Adrenal gland (tissue), 12 donors: ENCODE data around the gene HTRA3. TPM values are rescaled to one million over a fixed set of nuclear protein-coding genes. Genes with fewer than 3 reads are reported as not detected.

Source experiments
- DNase-seq, 7 donors: peaks; one replicate each; pipeline ENCODE4 v3.0.0-alpha.2; 2019 to 2020
- H3K27ac ChIP-seq, 5 donors: fragments of 200-600 bp; sonication (generic) in 4 of 5; 1 replicate in 3 of 5; 2 replicates in 2 of 5; pipeline versions ENCODE4 v1.5.1 to v1.8.0; 2016 to 2020; ENCODE audit warnings: mild to moderate bottlenecking in 1 of 5
- H3K27me3 ChIP-seq: fragments of 200-600 bp; 2 replicates; pipeline ENCODE4 v1.8.0; 2021
- H3K36me3 ChIP-seq, 2 donors: fragments of 200-600 bp; replicated peaks in 1 of 2; 1 replicate in 1 of 2; 2 replicates in 1 of 2; pipeline versions ENCODE4 v1.5.1 to v1.8.0; 2018 to 2022
- H3K4me1 ChIP-seq, 2 donors: fragments of 200-600 bp; replicated peaks in 1 of 2; 1 replicate in 1 of 2; 2 replicates in 1 of 2; pipeline versions ENCODE4 v1.5.1 to v1.8.0; 2018 to 2021
- H3K4me3 ChIP-seq, 4 donors: fragments of 200-600 bp; sonication (generic) in 3 of 4; one replicate each; pipeline ENCODE4 v1.5.1; 2016 to 2018
- H3K9me3 ChIP-seq, 3 donors: fragments of 200-600 bp; sonication (generic) in 1 of 3; replicated peaks in 1 of 3; 1 replicate in 2 of 3; 2 replicates in 1 of 3; pipeline versions ENCODE4 v1.5.1 to v1.8.0; 2016 to 2021
- POLR2A ChIP-seq, 2 donors: fragments of 450-650 bp; IDR thresholded peaks; one replicate each; pipeline ENCODE4 v1.6.1; 2017; ENCODE audit warnings: antibody characterized with exemption in 2 of 2, mild to moderate bottlenecking in 2 of 2, moderate library complexity in 1 of 2
- WGBS, 4 donors: extraction: QIAGEN DNeasy Blood & Tissue Kit in 2 of 4; methylation state at CpG; one replicate each; pipeline versions ENCODE4 v1.1.5 to v1.1.7; 2013 to 2017; 5-methylcytosine and 5-hydroxymethylcytosine counted together
- intact Hi-C, 2 donors: fragments of 100-400 bp; cut with DNase I; formaldehyde crosslinking; loops; one replicate each; pipeline versions ENCODE4 v1.14.1 to v1.15.0; 2022 to 2023
- polyA plus RNA-seq, 3 donors: library from polyadenylated mRNA; stranded (reverse); fragments of 200-250 nt in 2 of 3; fragments of 350-450 nt in 1 of 3; fragmentation: Illumina TruSeq in 1 of 3; extraction: RNeasy Lipid Tissue Mini Kit (QIAGEN cat#74804) in 1 of 3; gene quantifications; one replicate each; pipeline ENCODE4 v1.2.3, GENCODE V29; 2013 to 2014
- total RNA-seq, 9 donors: library from RNA; depleted of rRNA in 4 of 9; stranded (reverse); fragments of >200 nt in 4 of 9; fragments of 120-200 nt in 1 of 9; fragmentation: NEBNext Ultra II Directional in 1 of 9; extraction: Animal tissue kit (Norgen Biotek cat#: 25700) in 1 of 9; gene quantifications; one replicate each; pipeline versions ENCODE4 v1.1.0 to v1.2.4, GENCODE V29; 2013 to 2023
- TF ChIP-seq, protein P1 (sequence below), 6 experiments: fragments of 450-650 bp in 4 of 6; fragments of 200-600 bp in 2 of 6; sonication (generic) in 1 of 6; IDR thresholded peaks; 1 replicate in 5 of 6; 2 replicates in 1 of 6; pipeline versions ENCODE4 v1.5.1 to v1.8.0; 2016 to 2021; ENCODE audit warnings: antibody characterized with exemption in 6 of 6, mild to moderate bottlenecking in 2 of 6, moderate library complexity in 1 of 6
- donor health status: healthy with polysubstance abuse.
- donor health status: Bipolar disorder and iron deficiency.
- donor health status: DM: yes; HTN: yes; CAD: no.
- donor health status: DM: no; HTN: no; CAD: no.
- donor health status: DM: no; HTN: no; CAD: no.
- donor health status: DM: yes; HTN: yes; CAD: no.

HTRA3 gene
- total and polyA plus RNA-seq, 12 donors = 1.6 to 14.0 (median 4.2) TPM

DNA sequence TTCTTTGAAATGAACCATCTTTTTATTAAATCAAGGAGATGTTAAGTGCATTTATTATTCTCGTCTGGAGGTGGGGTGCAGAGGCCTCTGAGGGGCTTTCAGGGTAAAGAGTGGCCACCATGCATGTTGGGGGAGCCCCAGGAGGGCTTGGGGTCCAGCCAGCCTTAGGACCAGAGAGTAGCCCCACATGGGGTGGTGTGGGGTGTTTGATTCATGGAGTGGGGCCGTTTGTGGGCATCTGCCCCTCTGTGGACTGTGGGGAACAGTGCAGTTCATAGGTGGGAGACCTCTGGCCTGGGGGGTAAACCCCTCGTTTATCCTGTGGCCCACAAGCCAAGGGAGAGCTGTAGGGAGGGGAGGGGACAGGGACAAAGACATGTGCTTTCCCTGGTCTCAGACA, 26.9 kb downstream of the HTRA3 start:
- Histone ChIP-seq H3K4me3 (no peak overlapping the region), H3K36me3 (no peaks in the 10 kb centered on the region), H3K4me1 (no peaks in the 10 kb centered on the region), H3K9me3 (no peaks in the 10 kb centered on the region), H3K27me3 (no peaks in the 10 kb centered on the region), H3K27ac (no peak overlapping the region)
- 55 to 77% (median 60%) methylated on average over 2 to 3 of the region's 3 CpGs for WGBS, 4 donors
- intact Hi-C loops = no loop called here
- peak in 1 of 7 donors; percentile 2 for DNase-seq
- TF ChIP-seq, protein P1, sequence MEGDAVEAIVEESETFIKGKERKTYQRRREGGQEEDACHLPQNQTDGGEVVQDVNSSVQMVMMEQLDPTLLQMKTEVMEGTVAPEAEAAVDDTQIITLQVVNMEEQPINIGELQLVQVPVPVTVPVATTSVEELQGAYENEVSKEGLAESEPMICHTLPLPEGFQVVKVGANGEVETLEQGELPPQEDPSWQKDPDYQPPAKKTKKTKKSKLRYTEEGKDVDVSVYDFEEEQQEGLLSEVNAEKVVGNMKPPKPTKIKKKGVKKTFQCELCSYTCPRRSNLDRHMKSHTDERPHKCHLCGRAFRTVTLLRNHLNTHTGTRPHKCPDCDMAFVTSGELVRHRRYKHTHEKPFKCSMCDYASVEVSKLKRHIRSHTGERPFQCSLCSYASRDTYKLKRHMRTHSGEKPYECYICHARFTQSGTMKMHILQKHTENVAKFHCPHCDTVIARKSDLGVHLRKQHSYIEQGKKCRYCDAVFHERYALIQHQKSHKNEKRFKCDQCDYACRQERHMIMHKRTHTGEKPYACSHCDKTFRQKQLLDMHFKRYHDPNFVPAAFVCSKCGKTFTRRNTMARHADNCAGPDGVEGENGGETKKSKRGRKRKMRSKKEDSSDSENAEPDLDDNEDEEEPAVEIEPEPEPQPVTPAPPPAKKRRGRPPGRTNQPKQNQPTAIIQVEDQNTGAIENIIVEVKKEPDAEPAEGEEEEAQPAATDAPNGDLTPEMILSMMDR (IDR thresholded peaks at IDR 0.05) = no peak
- TF ChIP-seq POLR2A (IDR thresholded peaks at IDR 0.05) = no peak

DNA sequence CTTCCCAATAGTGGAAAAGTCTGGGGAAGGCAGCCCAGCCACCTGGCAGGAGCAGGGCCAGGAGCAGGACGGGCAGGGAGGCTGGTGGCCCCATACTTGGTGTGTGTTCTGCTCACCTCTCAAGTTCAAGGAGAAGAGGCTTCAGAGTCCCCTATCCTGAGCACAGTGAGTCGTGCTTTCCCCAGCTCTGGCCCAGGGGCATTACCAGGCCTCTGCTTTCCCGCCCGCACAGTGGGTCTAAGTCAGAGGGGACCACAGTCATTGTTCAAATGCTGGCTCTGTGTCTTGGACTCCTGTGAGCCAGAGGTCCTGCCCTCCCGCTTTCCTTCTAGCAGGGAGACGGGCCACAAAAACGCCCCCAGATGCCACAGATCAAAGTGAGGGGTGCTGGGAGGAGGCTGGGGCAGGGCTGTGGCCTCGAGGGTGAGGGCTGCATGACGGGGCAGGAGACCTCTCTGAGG, 27.6 kb downstream of the HTRA3 start:
- Histone ChIP-seq H3K9me3 (no peaks in the 10 kb centered on the region), H3K36me3 (no peaks in the 10 kb centered on the region), H3K4me3 (no peak overlapping the region), H3K27ac (no peak overlapping the region), H3K4me1 (no peaks in the 10 kb centered on the region), H3K27me3 (no peaks in the 10 kb centered on the region)
- TF ChIP-seq POLR2A (IDR thresholded peaks at IDR 0.05) = no peak
- TF ChIP-seq, protein P1 (IDR thresholded peaks at IDR 0.05) = no peak
- DNase-seq = peak in 1 of 7 donors; percentile 2
- WGBS, 4 donors = 80 to 89% (median 85%) methylated on average over 7 to 9 of the region's 9 CpGs
- intact Hi-C loops = no loop called here

DNA sequence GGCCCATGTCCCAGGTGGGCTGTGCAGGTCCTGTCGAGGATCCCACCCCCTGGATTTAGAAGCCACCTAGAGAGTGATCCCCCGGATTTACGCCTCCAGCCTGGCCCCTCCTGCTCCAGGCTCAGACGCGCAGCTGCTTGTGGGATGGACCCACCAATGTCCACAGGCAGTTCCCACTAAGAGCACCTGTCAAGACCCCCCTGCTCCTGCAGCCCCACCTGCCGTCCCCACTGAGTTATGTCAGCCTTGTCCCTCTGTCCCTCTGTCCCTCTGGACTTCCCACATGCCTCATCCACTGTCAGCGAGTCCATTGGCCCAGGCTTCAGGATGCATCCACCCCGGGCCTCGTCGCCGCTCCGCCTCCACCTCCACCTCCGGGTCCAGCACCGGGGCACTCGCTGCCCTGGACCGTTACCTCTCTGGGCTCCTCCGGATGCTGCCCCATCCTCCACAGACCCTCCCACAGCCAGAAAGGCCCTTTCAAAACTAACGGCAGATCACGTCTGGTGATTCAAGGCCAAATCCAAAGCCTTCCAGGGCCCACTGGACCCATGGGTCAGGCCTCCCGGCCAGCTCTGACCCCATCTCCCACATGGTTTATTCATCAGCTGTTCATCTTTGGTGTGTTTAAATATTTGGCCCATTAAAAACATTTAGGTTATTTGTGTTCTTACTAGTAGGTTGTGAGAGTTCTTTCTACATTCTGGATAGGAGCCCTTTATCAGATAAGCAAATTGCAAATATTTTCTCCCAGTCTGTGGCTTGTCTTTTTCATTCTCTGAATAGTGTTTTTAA, 28.3 kb downstream of the HTRA3 start:
- Histone ChIP-seq H3K9me3 (no peaks in the 10 kb centered on the region), H3K36me3 (no peaks in the 10 kb centered on the region), H3K4me1 (no peaks in the 10 kb centered on the region), H3K27me3 (no peaks in the 10 kb centered on the region), H3K4me3 (no peak overlapping the region), H3K27ac (no peak overlapping the region)
- no peak for TF ChIP-seq POLR2A (IDR thresholded peaks at IDR 0.05)
- TF ChIP-seq, protein P1 (IDR thresholded peaks at IDR 0.05) = no peak
- peak in 1 of 7 donors; percentile 5 for DNase-seq
- intact Hi-C loops = no loop called here
- 70 to 77% (median 72%) methylated on average over 12 to 20 of the region's 20 CpGs for WGBS, 4 donors

DNA sequence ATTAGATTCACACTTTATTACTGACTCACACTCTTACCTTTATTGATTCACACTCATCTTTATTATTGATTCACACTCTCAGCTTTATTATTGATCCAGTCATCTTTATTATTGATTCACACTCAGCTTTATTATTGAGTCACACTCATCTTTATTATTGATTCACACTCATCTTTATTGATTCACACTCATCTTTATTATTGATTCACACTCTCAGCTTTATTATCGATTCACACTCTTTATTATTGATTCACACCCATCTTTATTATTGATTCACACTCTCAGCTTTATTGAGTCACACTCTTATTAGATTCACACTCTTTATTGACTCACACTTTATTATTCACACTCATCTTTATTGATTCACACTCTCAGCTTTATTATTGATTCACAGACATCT, 31.3 kb downstream of the HTRA3 start:
- TF ChIP-seq, protein P1 (IDR thresholded peaks at IDR 0.05) = no peak
- no peak for TF ChIP-seq POLR2A (IDR thresholded peaks at IDR 0.05)
- DNase-seq = no peak
- intact Hi-C loops = no loop called here
- peaks cover 6 to 11% of the 10 kb centered on the region in 2 donors for H3K4me1 ChIP-seq
- no peak overlapping the region for H3K27ac ChIP-seq
- H3K36me3 ChIP-seq = no peaks in the 10 kb centered on the region
- H3K4me3 ChIP-seq = no peak overlapping the region
- 89 to 90% (median 90%) methylated on average over 1 of the region's 1 CpG for WGBS, 4 donors
- no peaks in the 10 kb centered on the region for H3K27me3 ChIP-seq
- H3K9me3 ChIP-seq = no peaks in the 10 kb centered on the region
